ENCODE results near the gene SRCAP. TPM values are rescaled to one million over a fixed set of nuclear protein-coding genes. Genes with fewer than 3 reads are reported as not detected.

The SRCAP gene
- total and polyA plus RNA-seq, 11 donors: 22.9 to 51.2 (median 39.7) TPM

GRCh38 chr16:30760577-30761426 is 61.8 kb downstream of the SRCAP start:
- DNase-seq (no peak), ATAC-seq (no peak)
- H3K27me3 ChIP-seq: no peaks in the 10 kb centered on the region
- TF ChIP-seq CTCF (IDR thresholded peaks at IDR 0.05): no peak
- TF ChIP-seq POLR2A (IDR thresholded peaks at IDR 0.05): no peak
- H3K4me1 ChIP-seq: peaks cover 0 to 48% (median 26%) of the 10 kb centered on the region in 12 donors
- H3K9me3 ChIP-seq: no peaks in the 10 kb centered on the region
- peaks cover 0 to 56% (median 46%) of the 10 kb centered on the region in 9 donors for H3K36me3 ChIP-seq
- intact Hi-C loops (cut with DNase I): loop anchor here in 2 of 10 donors (5.0 kb wide), 2 partner anchors 36 to 64 kb away; partner anchors contain the start of gene SRCAP (in 1 of the 2)
- peak overlapping the region in 7 of 12 donors; percentile 53 to 97 (median 90) for H3K27ac ChIP-seq
- H3K4me3 ChIP-seq: peak overlapping the region; percentile 70 to 99 (median 92)
- 29 to 34% (median 31%) methylated on average over 23 to 26 of the region's 26 CpGs for WGBS, 4 donors

GRCh38 chr16:30761427-30761927 is 62.5 kb downstream of the SRCAP start:
- DNase-seq: peak in 1 of 5 donors; percentile 55

GRCh38 chr16:30761928-30762902 is 63.2 kb downstream of the SRCAP start, which contains the start of the genes CFAP119 and RNF40:
Gene CFAP119 (minus strand): TSS chr16:30762062. CDS start chr16:30761748, 314 bp downstream.
Gene RNF40 (plus strand): TSS chr16:30762322. CDS start chr16:30762546, 224 bp downstream.
- intact Hi-C loops (cut with DNase I): loop anchor here in 3 of 10 donors (2.0 to 5.0 kb wide), 4 partner anchors 13 to 65 kb away; partner anchors contain the start of genes PHKG2 (in 1 of the 3) and SRCAP (in 1 of the 3)
- 1 to 2% (median 1%) methylated on average over 47 to 60 of the region's 60 CpGs for WGBS, 4 donors
- Histone ChIP-seq H3K27me3 (no peaks in the 10 kb centered on the region), H3K36me3 (peaks cover 0 to 57% (median 48%) of the 10 kb centered on the region in 9 donors), H3K27ac (peak within 1 kb of the TSS; percentile 48 to 97 (median 90)), H3K4me3 (peak within 1 kb of the TSS; percentile 70 to 99 (median 92)), H3K9me3 (no peaks in the 10 kb centered on the region), H3K4me1 (peaks cover 0 to 49% (median 34%) of the 10 kb centered on the region in 12 donors)
- DNase-seq (peak; percentile 96 to 97 (median 97)), ATAC-seq (peak; percentile 93 to 98 (median 94))
- TF ChIP-seq CTCF (IDR thresholded peaks at IDR 0.05) (no peak), POLR2A (IDR thresholded peaks at IDR 0.05) (peak; percentile 57 to 88)

More at GRCh38 chr16:30761427-30761927, 62.5 kb downstream of the SRCAP start:
- WGBS, 4 donors: 0 to 1% (median 0%) methylated on average over 9 to 64 of the region's 64 CpGs
- peak overlapping the region; percentile 70 to 99 (median 92) for H3K4me3 ChIP-seq
- H3K27ac ChIP-seq: peak overlapping the region in 10 of 12 donors; percentile 32 to 97 (median 89)
- peak in 3 of 4 donors; percentile 4 to 17 (median 13) for ATAC-seq
- no peaks in the 10 kb centered on the region for H3K27me3 ChIP-seq
- H3K36me3 ChIP-seq: peaks cover 0 to 57% (median 47%) of the 10 kb centered on the region in 9 donors
- H3K9me3 ChIP-seq: no peaks in the 10 kb centered on the region
- H3K4me1 ChIP-seq: peaks cover 0 to 48% (median 30%) of the 10 kb centered on the region in 12 donors
- no peak for TF ChIP-seq CTCF (IDR thresholded peaks at IDR 0.05)
- intact Hi-C loops (cut with DNase I): loop anchor here in 2 of 10 donors (5.0 kb wide), 2 partner anchors 36 to 64 kb away; partner anchors contain the start of gene SRCAP (in 1 of the 2)
